ENCODE measurements around the gene RETREG2. TPM values are rescaled to one million over a fixed set of nuclear protein-coding genes. Genes with fewer than 3 reads are reported as not detected.

The RETREG2 gene
- total and polyA plus RNA-seq, 2 experiments from 2014 or later: 20.7 to 120 TPM

DNA sequence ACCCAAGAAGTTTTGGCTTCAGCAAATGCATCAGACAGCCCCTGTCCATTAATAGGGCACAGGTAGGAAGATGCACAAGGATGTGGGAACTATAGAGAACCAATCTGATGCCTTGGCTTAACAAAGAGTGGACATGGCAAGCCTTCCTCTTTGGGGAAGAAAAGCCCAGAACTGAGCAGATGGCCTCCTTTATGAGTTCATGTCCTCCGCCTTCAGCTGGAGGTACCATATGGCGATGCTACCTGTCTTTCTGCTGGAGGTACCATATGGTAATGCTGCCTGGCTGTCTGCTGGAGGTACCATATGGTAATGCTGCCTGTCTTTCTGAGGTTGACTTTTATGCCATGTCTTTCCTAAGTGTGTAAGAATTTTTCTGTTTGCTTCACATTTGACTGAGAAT, 6.0 kb downstream of the RETREG2 start:
- Histone ChIP-seq H3K27ac (no peak overlapping the region), H4K20me1 (ENCODE audit: insufficient read depth) (peaks cover 5% of the 10 kb centered on the region; the same call in 1 of the 2 replicates), H3K4me2 (ENCODE audit: unreplicated experiment) (no peak overlapping the region), H3K79me2 (ENCODE audit: insufficient read depth) (peaks cover 17% of the 10 kb centered on the region), H3K9me3 (ENCODE audit: low read depth) (no peaks in the 10 kb centered on the region), H2AFZ (no peak overlapping the region), H3K4me3 (no peak overlapping the region), H3K36me3 (ENCODE audit: low read depth) (peaks cover 45% of the 10 kb centered on the region), H3K27me3 (replicated peaks; ENCODE audit: insufficient read depth) (no peaks in the 10 kb centered on the region), H3F3A (ENCODE audit: insufficient read depth) (peaks cover 20% of the 10 kb centered on the region), H3K9me2 (ENCODE audit: insufficient read depth) (no peaks in the 10 kb centered on the region), H3K9ac (no peak overlapping the region), H3K4me1 (ENCODE audit: insufficient read depth) (peaks cover 4% of the 10 kb centered on the region)
- TF ChIP-seq EZH2 (IDR thresholded peaks at IDR 0.05; ENCODE audit: insufficient read depth, poor library complexity, severe bottlenecking): no peak
- WGBS, 2 experiments (ENCODE audit: low coverage in 1 of 2, low lambda C conversion rate in 2 of 2, missing lambda C conversion rate in 2 of 2): 93 to 100% methylated on average over 2 of the region's 2 CpGs
- no peak for DNase-seq
- in situ Hi-C loops (cut with MboI): no loop called here

- TF ChIP-seq EZH2phosphoT487 (IDR thresholded peaks at IDR 0.05; ENCODE audit: insufficient read depth, low read depth) (no peak), EZH2 (IDR thresholded peaks at IDR 0.05; ENCODE audit: insufficient read depth, poor library complexity, severe bottlenecking) (no peak)
- Histone ChIP-seq H3K79me2 (ENCODE audit: insufficient read depth) (no peaks in the 10 kb centered on the region), H3K4me1 (ENCODE audit: insufficient read depth) (no peaks in the 10 kb centered on the region), H3K27ac (no peak overlapping the region), H3F3A (ENCODE audit: insufficient read depth) (peaks cover 20% of the 10 kb centered on the region), H3K27me3 (replicated peaks; ENCODE audit: insufficient read depth) (no peaks in the 10 kb centered on the region), H3K9ac (no peak overlapping the region), H4K20me1 (ENCODE audit: insufficient read depth) (0 out of 2 replicates have a peak, but pooled peaks cover 5% of the 10 kb centered on the region), H3K4me2 (ENCODE audit: unreplicated experiment) (no peak overlapping the region), H3K4me3 (no peak overlapping the region), H3K36me3 (ENCODE audit: low read depth) (peaks cover 30% of the 10 kb centered on the region), H3K9me3 (ENCODE audit: low read depth) (no peaks in the 10 kb centered on the region), H3K9me2 (ENCODE audit: insufficient read depth) (no peaks in the 10 kb centered on the region), H2AFZ (no peak overlapping the region)
- 77 to 90% methylated on average over 6 to 7 of the region's 7 CpGs for WGBS, 2 experiments (ENCODE audit: low coverage in 1 of 2, low lambda C conversion rate in 2 of 2, missing lambda C conversion rate in 2 of 2)
- DNase-seq: no peak
- in situ Hi-C loops (cut with MboI): no loop called here
These were observed 8.8 kb downstream of the RETREG2 start for GRCh38 chr2:219186754-219187456.

- Histone ChIP-seq H2AFZ (no peak overlapping the region), H3K4me3 (no peak overlapping the region), H3K79me2 (ENCODE audit: insufficient read depth) (no peaks in the 10 kb centered on the region), H3K27ac (no peak overlapping the region), H3K4me1 (ENCODE audit: insufficient read depth) (no peaks in the 10 kb centered on the region), H4K20me1 (ENCODE audit: insufficient read depth) (no peaks in the 10 kb centered on the region), H3K27me3 (replicated peaks; ENCODE audit: insufficient read depth) (peaks cover 5% of the 10 kb centered on the region; the same call in 1 of the 2 replicates), H3K9me2 (ENCODE audit: insufficient read depth) (no peaks in the 10 kb centered on the region), H3K36me3 (ENCODE audit: low read depth) (no peaks in the 10 kb centered on the region), H3K4me2 (ENCODE audit: unreplicated experiment) (no peak overlapping the region), H3F3A (ENCODE audit: insufficient read depth) (no peaks in the 10 kb centered on the region), H3K9ac (no peak overlapping the region), H3K9me3 (ENCODE audit: low read depth) (no peaks in the 10 kb centered on the region)
- no peak for DNase-seq
- in situ Hi-C loops (cut with MboI): no loop called here
- WGBS, 2 experiments (ENCODE audit: low coverage in 1 of 2, low lambda C conversion rate in 2 of 2, missing lambda C conversion rate in 2 of 2): 88 to 92% methylated on average over 1 of the region's 1 CpG
- TF ChIP-seq EZH2phosphoT487 (IDR thresholded peaks at IDR 0.05; ENCODE audit: insufficient read depth, low read depth): no peak
- no peak for TF ChIP-seq EZH2 (IDR thresholded peaks at IDR 0.05; ENCODE audit: insufficient read depth, poor library complexity, severe bottlenecking)
These were observed 19.3 kb downstream of the RETREG2 start for GRCh38 chr2:219197388-219197787.

DNA sequence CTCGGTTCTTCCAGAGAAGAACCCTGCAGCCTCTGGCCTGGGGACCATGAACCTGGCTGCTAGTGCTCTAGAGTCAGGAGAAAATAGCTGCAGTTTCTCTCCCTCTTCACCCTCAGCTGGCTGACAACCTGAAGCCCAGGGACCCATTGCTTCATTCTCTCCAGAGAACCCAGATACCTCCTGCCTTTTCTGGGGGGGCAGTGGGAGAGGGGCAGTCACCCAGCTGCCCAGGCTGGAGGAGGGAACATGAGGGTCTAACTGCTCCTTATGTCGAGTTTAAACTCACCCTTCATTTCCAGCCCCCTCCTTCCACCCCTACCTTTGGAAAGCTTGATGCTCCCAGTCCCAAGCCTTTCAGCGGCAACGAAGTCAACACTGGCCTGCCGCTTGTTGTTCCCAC, 20.9 kb downstream of the RETREG2 start:
- H3K4me1 ChIP-seq (ENCODE audit: insufficient read depth): no peaks in the 10 kb centered on the region
- H3K9me2 ChIP-seq (ENCODE audit: insufficient read depth): no peaks in the 10 kb centered on the region
- DNase-seq: no peak
- H3K4me2 ChIP-seq (ENCODE audit: unreplicated experiment): no peak overlapping the region
- TF ChIP-seq EZH2 (IDR thresholded peaks at IDR 0.05; ENCODE audit: insufficient read depth, poor library complexity, severe bottlenecking) (no peak), EZH2phosphoT487 (IDR thresholded peaks at IDR 0.05; ENCODE audit: insufficient read depth, low read depth) (no peak)
- no peaks in the 10 kb centered on the region for H3K9me3 ChIP-seq (ENCODE audit: low read depth)
- H3K27me3 ChIP-seq (replicated peaks; ENCODE audit: insufficient read depth): peaks cover 5% of the 10 kb centered on the region; the same call in 1 of the 2 replicates
- H3K79me2 ChIP-seq (ENCODE audit: insufficient read depth): no peaks in the 10 kb centered on the region
- no peak overlapping the region for H3K27ac ChIP-seq
- H3K36me3 ChIP-seq (ENCODE audit: low read depth): no peaks in the 10 kb centered on the region
- H3K4me3 ChIP-seq: no peak overlapping the region
- H3F3A ChIP-seq (ENCODE audit: insufficient read depth): no peaks in the 10 kb centered on the region
- whole genome bisulfite sequencing, 2 experiments (ENCODE audit: low coverage in 1 of 2, low lambda C conversion rate in 2 of 2, missing lambda C conversion rate in 2 of 2): 61 to 71% methylated on average over 5 of the region's 5 CpGs
- in situ Hi-C loops (cut with MboI): no loop called here
- H4K20me1 ChIP-seq (ENCODE audit: insufficient read depth): no peaks in the 10 kb centered on the region
- no peak overlapping the region for H2AFZ ChIP-seq
- no peak overlapping the region for H3K9ac ChIP-seq

Data from GM23248 (cell line).